ENCODE data around the gene TEX29.

DNA sequence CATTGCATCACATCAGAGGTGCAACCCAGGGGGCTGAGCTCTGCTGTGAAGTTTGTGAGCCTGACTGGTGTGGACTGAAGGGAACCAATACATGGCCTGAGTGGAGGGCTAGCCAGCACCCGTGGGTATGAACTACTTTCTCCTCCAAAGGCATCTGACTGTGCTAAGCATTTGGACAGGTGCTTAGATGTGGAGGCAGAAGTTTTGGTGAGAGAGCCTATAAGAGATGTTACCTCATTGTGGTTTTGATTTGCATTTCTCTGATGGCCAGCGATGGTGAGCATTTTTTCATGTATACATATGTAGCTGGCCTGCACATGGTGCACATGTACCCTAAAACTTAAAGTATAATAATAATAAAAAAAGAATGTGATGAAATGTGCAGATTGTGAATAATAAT, 46.9 kb downstream of the TEX29 start:
- TF ChIP-seq POLR2A (IDR thresholded peaks at IDR 0.05): no peak
- TF ChIP-seq, protein P1, sequence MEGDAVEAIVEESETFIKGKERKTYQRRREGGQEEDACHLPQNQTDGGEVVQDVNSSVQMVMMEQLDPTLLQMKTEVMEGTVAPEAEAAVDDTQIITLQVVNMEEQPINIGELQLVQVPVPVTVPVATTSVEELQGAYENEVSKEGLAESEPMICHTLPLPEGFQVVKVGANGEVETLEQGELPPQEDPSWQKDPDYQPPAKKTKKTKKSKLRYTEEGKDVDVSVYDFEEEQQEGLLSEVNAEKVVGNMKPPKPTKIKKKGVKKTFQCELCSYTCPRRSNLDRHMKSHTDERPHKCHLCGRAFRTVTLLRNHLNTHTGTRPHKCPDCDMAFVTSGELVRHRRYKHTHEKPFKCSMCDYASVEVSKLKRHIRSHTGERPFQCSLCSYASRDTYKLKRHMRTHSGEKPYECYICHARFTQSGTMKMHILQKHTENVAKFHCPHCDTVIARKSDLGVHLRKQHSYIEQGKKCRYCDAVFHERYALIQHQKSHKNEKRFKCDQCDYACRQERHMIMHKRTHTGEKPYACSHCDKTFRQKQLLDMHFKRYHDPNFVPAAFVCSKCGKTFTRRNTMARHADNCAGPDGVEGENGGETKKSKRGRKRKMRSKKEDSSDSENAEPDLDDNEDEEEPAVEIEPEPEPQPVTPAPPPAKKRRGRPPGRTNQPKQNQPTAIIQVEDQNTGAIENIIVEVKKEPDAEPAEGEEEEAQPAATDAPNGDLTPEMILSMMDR (IDR thresholded peaks at IDR 0.05 in 4 of 5, conservative IDR thresholded peaks at IDR 0.05 in 1 of 5): no peak

Measured in gastrocnemius medialis (tissue), 4 donors.